SW 1271 (cell line): ENCODE measurements around the gene ETFB.

Source experiments
- DNase-seq, 2 experiments: peaks; one replicate each; lab custom pipeline; 2025; lab: John Stamatoyannopoulos, UW

Gene ETFB

DNA sequence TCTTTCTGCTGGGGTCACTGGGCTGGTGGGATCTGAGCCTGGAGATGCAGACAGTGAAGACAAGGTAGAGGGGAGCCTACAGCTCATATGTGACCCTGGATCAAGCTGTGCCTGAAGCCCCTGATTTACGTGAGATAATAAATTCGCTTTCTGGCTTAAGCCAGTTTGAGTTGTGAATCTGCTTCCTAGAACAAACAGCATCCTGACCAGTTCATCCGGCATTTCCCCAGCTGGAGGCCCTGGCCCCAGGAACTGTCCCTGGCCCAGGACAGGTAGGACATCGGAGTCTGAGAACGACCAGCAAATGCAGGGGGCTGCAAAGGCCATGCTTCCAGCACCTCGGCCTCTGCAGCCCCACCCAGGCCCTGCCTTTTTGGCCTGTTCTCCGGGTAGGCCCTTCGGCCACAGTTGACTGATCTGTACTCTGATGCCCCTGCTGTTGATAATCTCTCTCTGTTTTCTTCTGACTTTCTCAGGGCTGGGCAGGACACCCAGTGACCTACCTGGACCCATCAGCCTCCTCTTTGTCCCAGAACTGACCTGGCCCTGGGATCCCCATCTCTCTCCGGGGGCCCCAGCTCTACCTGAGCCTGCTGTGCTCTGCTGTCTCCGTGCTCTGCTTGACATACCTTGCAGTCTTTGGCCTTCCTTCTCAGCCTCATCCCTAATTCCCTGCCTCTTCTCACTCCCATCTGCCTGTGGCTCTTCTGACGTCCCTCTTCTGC lies 14.8 kb downstream of the ETFB start:
- DNase-seq, result no peak

DNA sequence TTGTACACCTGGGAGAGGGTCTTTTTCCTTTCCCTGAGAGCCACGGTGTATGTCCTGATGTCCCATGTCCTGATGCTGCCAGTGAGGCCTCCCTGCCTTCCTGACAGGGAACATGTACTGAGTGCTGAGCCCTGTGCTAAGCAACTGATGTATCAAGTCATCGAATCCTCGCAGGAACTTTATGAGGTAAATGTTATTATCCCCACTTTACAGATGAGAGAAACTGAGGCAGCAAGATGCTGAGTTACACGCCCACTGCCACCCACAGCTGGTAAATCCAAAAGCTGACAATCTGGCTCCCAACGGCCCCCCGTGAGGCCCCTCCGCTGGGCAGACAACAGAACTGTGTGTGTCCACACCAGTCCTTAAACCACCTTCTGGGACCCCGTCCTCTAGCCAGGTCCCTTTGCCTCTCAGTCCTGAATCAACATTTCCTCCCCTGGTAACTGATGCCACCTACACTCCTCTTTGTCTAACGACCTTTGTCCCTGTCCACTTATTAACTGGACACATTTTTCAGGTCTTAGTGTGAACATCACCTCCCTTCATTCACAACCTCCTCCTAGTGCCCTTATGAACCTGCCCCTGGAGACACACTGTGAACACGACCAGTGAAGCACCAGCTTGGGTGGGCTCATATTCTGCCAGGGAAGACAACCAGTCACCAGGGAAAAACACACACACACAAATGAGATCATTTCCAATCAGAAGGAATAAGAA lies 18.8 kb downstream of the ETFB start:
- no peak for DNase-seq

DNA sequence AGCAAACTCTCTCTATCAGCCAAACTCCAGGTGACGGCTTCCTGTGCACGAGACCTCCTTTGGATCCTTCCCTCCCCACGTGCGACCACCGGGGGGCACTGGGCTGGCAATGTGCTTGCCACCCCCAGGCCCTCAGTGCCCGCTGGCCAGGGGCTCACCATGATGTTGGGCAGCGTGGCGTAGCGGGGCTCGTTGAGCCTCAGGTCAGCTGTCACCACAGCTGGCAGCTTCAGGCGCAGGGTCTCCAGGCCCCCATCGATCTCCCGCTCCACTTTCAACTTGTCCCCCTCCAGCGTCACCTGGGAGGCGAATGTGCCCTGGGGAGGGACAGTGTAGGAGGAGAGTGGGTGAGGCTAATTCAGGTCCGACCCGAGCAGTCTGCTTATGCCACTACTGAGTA lies 19.4 kb downstream of the ETFB start:
- no peak for DNase-seq

DNA sequence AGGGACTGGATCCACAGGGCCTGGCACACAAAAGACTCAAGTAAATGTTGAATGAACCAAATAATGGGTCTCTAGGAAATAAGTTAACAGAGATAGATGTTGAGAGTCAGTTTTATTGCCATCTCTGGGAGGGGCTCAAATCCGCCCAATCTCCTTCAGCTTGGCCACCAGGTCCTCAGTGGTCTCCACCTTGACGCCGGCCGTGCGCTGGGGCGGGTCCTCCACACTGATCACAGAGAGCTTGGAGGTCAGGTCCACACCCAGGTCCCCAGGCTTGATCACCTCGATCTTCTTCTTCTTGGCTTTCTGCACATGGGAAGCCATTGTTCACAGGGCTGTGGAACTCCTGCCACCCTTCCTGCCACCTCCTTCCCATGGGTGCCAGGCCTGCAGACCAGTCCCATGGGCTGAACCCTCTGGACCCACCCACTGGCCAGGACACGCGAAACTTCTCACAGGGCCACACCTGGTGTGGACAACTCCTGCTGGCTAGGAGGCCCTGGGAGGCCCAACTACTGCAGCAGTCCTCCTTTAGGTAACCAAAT lies 21.0 kb downstream of the ETFB start:
- DNase-seq, result no peak

DNA sequence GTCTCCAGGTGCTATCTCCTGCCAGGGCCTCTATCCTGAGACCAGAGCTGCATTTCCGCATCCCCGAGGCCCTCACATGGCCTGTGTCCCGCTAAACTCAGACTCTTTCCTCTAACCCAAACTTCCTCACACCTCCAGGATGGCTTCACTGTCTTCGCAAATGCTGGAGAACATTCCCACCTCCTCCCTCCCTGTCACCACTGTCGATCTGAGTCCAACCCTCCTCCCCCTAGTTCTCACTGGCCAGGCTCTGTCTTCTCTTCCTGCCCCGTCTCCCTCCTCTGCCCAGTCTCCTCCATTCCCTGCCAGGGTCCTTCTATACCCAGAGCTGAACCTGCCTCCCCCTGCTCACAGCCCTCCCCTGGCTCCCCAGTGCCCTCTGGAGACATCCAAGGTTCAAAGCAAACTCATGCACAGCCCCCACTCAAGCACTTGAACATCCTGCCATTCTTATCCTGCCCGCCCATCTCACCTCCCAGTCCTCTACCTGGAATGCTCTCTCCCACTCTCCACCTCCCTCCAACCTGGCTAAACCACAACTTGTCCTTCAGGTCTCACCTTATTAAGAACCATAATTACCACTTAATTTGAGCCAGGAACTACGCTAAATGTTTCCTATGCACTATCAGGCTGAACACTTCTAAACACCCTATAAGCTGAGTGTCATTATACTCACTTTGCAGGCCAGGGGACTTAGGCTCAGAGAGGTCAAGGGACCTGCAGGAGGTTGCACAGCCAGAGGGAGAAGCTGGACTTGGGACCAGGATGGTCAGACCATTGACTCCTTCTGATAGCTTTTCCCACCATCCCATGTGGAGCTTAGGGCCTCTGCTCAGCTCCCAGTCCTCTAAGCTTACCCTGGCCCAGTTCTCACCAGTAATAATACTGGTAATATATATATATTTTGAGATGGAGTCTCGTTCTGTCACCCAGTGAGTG lies 23.3 kb downstream of the ETFB start:
- DNase-seq, result no peak

DNA sequence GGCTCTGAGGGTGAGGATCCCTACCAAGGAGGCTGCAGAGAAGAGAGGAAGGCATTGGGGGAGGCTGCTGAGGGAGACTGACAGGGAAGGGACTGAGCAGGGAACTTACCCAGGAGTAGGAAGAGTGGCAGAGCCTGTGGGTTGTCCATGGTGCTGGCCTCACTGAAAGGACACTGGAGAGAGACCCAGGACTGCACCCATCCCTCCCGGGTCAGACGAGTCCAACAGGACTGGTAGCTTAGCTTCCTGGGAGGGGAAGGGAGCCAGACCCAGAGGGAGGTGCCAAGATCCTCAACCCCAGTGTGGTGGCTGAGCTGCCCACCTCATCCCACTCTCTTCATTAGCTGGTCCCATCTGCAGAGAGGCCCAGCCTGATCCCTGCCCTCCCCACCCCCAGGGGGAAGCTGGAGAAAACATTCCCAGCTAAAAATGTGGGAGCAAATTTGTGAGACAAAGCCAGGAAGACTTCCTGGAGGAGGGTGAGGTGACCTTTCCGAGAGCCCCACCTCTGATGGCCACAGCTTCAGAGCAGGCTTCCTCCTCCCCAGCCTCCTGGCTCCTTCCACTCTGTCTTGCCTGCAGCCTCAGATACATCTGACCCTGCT lies 24.1 kb downstream of the ETFB start, which contains the start of gene VSIG10L:
Gene VSIG10L (minus strand): TSS at position 164 of the 605 bp plus-strand sequence. CDS start 15 bp downstream, at position 149.
- DNase-seq, result no peak

DNA sequence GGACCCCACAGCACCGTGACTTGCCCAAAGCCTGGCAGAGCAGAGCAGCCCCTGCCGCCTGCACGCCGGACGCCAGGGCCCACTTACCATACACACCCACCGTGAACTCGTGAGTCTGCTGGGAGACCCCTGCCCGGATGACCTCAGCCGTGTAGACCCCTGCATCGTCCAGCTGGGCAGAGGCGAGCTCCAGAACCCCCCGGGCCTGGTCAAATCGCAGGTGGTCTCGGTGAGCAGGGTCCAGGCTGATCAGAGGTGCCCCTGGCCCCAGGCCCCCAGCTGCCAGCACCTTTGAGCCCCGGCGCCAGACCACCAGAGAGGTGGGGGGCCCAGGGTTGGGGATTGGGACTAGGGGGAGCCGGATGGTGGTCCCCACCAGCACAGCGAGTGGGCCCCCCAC lies 25.1 kb downstream of the ETFB start:
- DNase-seq, result no peak

DNA sequence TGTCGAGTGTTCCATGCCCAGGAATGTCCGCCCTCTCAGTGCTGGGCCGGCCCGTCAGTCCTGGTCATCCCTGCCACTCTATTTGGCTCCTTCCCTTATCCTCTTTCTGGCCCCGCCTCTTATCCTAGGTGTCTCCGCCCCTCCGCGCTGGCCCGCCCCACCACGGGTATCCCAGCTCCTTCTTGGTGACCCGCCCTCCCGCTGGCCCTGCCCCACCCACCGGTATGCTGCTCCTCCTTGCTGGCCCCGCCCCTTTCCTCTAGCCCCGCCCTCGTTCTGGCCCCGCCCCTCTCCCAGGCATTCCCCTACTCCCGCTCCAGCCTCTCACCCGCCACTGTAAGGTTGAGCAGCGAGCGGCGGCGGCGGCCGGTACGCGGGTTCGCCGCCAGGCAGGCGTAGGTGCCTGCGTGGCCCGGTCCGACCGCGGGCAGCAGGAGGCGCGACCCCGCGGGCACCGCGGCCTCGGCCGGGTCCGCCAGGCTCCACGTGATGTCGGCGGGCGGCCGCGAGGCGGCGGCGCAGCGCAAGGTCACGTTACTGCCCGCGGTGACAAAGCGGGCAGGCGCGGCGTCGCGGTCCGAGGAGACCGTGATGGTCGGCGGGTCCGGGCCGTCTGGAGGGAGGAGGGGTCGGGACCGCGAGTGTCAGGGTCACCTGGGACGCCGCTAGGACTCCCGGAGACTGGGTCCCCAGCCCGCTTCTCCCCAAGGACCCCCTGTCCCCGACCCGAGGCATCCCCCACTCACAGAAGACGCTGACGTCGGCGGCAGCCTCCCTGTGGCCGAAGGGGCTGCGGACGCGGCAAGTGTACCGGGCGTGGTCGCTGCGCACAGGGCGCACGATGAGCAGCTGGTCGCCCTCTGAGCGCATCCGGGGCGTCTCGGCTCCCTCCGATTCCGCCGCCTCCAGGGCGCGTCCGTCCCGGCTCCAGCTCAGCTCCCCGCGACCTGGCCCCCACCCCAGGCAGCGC lies 26.2 kb downstream of the ETFB start:
- DNase-seq, result peak; percentile 78 to 86

DNA sequence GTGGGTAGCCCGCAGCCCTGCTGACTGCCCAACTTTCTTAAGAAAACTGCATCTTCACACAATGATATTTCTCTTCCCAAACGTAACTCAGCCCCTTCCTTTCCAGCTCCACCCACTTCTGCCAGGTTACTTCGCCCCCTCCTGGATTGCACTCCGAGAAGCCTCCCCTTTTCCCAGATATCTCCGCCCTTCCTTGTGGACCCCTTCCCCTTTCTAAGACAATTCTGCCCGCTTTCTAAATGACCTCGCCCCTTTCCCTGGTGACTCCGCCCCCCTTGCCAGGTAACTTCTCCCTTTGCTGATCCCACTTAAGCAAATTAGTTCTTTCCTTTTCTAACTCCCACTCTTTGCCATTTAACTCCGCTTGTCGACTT lies 26.9 kb downstream of the ETFB start:
- DNase-seq, result no peak

DNA sequence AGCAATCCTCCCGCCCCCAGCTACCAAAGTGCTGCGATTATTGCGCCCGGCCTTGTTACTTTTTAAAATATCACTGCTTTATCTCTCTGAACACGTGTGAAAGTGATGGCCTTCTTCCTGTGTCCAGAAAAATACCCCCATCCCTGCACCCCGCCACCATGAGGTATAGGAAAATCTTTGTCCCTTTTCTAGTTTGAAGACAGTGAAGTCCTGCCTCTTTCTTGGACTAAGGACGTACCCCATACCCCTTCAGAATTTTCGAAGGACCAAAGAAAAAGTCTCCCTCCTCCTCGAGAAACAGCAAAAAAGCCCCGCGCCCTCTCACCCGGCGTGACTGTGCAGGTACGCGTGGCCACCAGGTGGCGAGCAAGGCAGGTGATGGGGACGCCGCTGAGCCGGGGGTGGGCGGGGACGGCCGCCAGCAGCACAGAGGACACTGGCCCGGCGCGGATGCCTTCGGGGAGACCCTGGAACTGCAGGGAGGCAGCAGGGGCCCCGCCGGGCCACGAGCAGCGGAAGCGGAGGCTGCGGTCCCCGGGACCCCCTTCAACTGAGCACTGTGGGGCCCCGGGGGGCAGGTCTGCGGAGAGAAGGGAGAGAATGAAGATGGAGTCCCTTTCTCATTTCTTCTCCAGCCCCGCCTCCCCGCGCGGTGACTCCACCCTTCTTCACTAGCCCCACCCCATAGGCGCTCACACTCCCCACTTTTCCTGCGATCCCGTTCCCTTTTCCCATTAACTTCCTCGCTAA lies 27.4 kb downstream of the ETFB start:
- DNase-seq, result peak in 1 of 2 experiments; percentile 66

DNA sequence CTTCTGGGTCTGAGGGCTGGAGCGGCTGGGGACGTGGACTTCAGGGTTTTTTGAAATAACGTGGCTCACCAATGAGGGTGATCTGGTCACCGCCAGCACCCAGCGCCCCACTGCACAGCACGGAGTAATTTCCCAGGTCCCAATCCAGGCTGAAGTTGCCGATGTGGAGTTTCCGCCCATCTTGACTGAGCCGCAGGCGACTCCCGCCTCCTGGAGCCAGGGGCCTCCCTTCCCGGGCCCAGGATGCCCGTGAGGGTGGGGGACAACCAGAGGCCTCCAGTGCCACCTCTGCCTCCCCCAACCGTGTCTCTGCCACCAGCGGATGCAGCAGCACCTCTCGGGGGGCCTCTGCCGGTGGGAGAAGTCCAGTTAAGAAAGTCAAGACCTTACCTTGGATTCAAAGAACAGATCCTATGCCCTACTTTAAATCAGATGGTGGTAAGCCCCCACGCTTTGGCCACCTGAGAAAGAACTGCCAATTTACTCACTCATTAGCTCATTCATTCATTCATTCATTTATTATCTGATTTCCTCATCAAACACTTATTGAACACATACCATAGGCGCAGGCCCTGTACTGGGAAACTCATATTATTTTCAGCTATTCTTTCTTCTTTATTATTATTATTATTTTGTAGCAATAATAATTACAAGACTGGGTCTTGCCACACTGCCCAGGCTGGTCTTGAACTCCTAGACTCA lies 28.2 kb downstream of the ETFB start:
- no peak for DNase-seq

DNA sequence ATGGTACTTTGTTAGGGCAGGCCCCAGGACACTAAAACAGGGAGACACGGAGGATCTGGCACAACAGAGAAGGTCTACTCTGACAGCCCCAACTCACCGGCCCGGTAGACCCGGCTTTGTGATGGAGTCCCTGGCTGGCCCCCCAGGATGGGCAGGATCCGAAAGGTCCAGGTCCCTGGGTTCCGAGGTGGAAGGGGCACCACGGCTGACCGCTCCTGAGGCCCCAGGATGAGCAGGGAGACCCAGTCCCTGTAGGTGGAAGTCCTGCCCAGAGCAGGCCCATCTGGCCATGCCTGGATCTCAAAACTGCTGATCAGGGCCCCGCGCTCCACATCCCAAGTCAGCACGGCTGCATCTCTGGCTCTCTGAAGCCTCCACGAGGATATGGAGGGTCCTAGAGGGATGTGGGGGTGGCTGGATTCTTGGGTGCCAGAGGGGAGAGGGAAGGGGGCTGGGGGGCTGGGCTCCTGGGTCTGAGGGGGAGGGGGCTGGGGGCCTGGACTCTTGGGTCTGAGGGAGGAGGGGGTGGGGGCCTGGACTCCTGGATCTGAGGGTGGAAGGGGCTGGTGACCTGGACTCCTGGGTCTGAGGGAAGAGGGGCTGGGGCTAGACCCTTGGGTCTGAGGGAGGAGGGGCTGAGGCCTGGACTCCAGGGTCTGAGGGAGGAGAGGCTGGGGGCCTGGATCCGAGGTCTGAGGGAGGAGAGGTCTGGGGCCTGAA lies 28.9 kb downstream of the ETFB start:
- no peak for DNase-seq

DNA sequence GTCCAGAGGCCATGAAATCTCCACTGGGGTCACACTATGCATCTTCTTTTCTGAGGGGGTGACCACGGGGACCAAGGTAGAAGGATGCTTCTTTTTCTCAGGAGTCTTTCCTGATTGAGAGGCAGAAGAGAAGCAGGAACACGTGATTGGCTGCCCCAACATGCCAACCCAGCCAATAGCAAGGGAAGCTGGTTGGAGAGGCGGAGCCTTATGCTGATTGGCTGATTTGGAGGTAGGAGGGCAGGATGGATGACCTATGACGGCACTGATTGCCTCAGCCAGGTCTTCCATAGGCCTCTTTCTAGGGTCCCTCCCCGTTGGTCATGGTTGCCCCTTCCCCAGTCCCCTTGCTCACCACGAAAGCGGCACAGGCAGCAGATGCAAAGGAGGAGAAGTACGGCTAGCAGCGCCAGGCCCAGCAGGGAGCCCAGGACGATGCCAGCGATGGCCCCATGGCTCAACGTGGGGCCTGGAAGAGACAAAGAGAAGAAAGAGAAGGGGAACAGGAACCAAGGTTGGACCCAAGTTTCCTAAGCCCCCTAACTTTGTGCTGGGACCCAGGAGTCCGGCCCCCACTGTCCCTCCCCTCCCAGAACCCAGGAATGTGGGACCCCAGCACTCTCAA lies 32.2 kb downstream of the ETFB start:
- DNase-seq, result no peak

DNA sequence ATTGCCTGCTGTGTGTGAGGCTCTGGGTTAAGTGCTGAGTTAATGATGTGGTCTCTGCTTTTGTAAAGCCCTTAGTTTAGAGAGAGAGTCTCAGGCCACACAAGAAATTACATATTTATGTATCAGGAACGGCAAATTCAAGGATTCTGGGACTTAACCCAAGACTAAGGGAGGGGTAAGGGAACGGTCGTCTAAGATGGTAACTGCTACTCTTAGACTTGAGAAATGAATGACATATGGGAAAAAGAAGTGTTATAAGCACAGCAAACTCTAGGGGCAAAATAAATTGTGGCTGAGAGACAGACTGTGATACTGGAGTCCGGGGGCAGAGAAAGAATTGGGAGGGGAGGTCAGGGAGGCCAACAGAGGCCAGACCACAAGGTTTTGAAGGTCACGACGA lies 34.5 kb downstream of the ETFB start:
- DNase-seq, result no peak

DNA sequence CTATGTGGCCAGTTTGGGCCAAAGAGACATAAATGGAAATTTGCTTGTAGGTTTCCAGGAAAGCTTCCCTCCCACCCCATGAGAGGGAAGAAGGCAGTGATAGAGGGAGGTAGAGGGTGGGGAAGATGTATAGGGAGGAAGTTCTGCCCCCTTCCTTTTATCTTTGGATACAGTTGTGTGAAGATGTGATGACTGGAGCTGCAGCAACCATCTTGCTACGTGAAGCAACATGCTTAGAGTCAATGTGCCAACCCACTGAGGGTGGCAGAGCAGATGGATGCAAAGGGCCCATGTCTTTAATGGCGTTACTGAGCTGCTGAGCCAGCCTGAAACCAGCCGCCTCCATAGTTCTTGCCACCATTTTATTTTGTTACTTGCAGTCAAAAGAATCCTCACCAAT lies 35.0 kb downstream of the ETFB start:
- no peak for DNase-seq

DNA sequence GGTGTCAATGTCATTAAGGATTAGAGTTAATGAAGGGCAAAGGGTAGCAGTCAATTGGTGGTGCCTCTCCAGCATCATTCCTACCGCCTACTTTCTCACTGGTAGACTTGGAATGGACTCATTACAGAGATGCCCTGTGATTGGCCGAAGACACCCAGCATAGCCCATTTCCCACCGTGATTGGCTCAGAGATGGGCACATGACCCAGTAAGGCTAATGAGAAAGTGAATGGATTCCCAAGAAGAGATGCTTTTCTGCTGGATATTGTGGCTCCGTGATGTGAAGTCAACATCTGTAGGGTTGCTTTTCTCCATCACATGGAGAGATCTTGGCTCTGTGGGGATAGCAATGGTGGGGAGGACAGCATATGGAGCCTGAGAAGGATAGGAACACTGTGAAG lies 35.8 kb downstream of the ETFB start:
- no peak for DNase-seq

DNA sequence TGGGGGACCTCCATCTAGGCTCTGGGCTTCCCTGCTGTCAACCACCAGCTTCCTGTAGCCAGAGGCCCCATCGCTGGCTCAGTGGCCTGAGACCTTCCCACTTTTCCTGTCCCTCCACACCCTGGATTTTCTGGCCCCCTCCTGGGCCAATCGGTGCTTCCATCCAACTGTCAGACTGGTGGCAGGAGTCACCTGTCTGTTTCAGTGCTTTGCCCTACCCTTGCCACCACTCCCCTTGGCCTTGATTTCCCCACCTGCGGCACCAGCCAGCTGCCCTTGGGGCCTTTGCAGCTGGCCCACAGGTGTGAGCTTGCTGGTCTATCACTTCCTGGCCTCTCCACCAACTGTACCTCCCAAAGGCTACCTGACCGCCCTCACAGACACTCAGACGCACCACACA lies 36.8 kb downstream of the ETFB start:
- no peak for DNase-seq
